HEK293 (cell line): ENCODE results near the gene MYBBP1A.
A peak's percentile ranks its signal among the peaks of the same experiment; 100 is the strongest.

Experiments used
- CTCF ChIA-PET: fragments of 350-600 bp; formaldehyde crosslinking; extraction: SDS; loops from one replicate; lab custom pipeline; 2021; ENCODE audit warnings: antibody characterized with exemption; lab: Yijun Ruan, JAX
- POLR2A ChIA-PET: fragments of 300-600 bp; formaldehyde crosslinking; extraction: SDS; loops from one replicate; lab custom pipeline; 2020; ENCODE audit warnings: antibody characterized with exemption, inconsistent platforms; lab: Yijun Ruan, JAX
- H3K27ac ChIP-seq: fragments of 200-500 bp; sonication (Bioruptor generic); 2 replicates; pipeline ENCODE4 v1.5.1; 2014; ENCODE audit warnings: low read depth, low read length, control low read depth, inconsistent platforms; ENCODE audit errors: extremely low read depth
- H3K36me3 ChIP-seq, 2 experiments: fragments of 200-500 bp in 1 of 2; sonication (Bioruptor generic) in 1 of 2; 1 replicate in 1 of 2; 2 replicates in 1 of 2; pipeline ENCODE4 v1.5.1; 2014 to 2017; ENCODE audit warnings: inconsistent platforms in 2 of 2, low read length in 2 of 2; ENCODE audit not compliant: control insufficient read depth in 2 of 2, insufficient read depth in 1 of 2
- H3K4me1 ChIP-seq: fragments of 200-500 bp; sonication (Bioruptor generic); 2 replicates; pipeline ENCODE4 v1.5.1; 2014; ENCODE audit warnings: mild to moderate bottlenecking, low read length, inconsistent platforms; ENCODE audit not compliant: control insufficient read depth, insufficient read depth
- H3K4me3 ChIP-seq: 2 replicates; pipeline ENCODE4 v1.5.1; 2011; ENCODE audit warnings: low read depth, mild to moderate bottlenecking, control low read depth, low read length, moderate library complexity
- H3K9me3 ChIP-seq: fragments of 200-500 bp; sonication (Bioruptor generic); 2 replicates; pipeline ENCODE4 v1.5.1; 2014; ENCODE audit warnings: low read depth, low read length, inconsistent platforms; ENCODE audit not compliant: control insufficient read depth, insufficient read depth
- EGR2 ChIP-seq: fragments of 450-650 bp; formaldehyde crosslinking; IDR thresholded peaks from 2 replicates; pipeline ENCODE4 v1.5.1; 2016; ENCODE audit warnings: low read depth, missing biosample characterization, missing genetic modification characterization
- KLF1 ChIP-seq: fragments of 450-650 bp; formaldehyde crosslinking; IDR thresholded peaks from 2 replicates; pipeline ENCODE4 v1.5.1; 2016; ENCODE audit warnings: missing biosample characterization, missing genetic modification characterization
- SP7 ChIP-seq: fragments of 450-650 bp; formaldehyde crosslinking; IDR thresholded peaks from 2 replicates; pipeline ENCODE4 v1.5.1; 2016; ENCODE audit warnings: missing biosample characterization, missing genetic modification characterization
- ZBTB8A ChIP-seq: fragments of 450-650 bp; formaldehyde crosslinking; IDR thresholded peaks from 2 replicates; pipeline ENCODE4 v1.5.1; 2016; ENCODE audit warnings: missing biosample characterization, missing genetic modification characterization
- ZNF221 ChIP-seq: fragments of 450-650 bp; formaldehyde crosslinking; IDR thresholded peaks from 2 replicates; pipeline ENCODE4 v1.5.1; 2017; ENCODE audit warnings: missing biosample characterization, missing genetic modification characterization, borderline replicate concordance
- ZNF549 ChIP-seq: fragments of 450-650 bp; IDR thresholded peaks from 2 replicates; pipeline ENCODE4 v1.5.1; 2018; ENCODE audit warnings: missing biosample characterization, missing genetic modification characterization, mild to moderate bottlenecking, inconsistent platforms, moderate library complexity
- ZNF555 ChIP-seq: fragments of 450-650 bp; formaldehyde crosslinking; conservative IDR thresholded peaks from 2 replicates; pipeline ENCODE4 v1.5.1; 2017; ENCODE audit warnings: missing biosample characterization, mild to moderate bottlenecking, missing genetic modification characterization, inconsistent platforms
- ZNF596 ChIP-seq: fragments of 450-650 bp; IDR thresholded peaks from 2 replicates; pipeline ENCODE4 v1.5.0; 2018; ENCODE audit warnings: missing biosample characterization, mild to moderate bottlenecking, missing genetic modification characterization, moderate library complexity
- ZNF707 ChIP-seq: fragments of 450-650 bp; formaldehyde crosslinking; IDR thresholded peaks from 2 replicates; pipeline ENCODE4 v1.5.1; 2016; ENCODE audit warnings: missing biosample characterization, missing genetic modification characterization
- ZNF791 ChIP-seq: fragments of 450-650 bp; formaldehyde crosslinking; IDR thresholded peaks from 2 replicates; pipeline ENCODE4 v1.5.1; 2016; ENCODE audit warnings: missing biosample characterization, missing genetic modification characterization
- ZSCAN16 ChIP-seq: fragments of 450-650 bp; formaldehyde crosslinking; IDR thresholded peaks from 2 replicates; pipeline ENCODE4 v1.5.1; 2016; ENCODE audit warnings: missing biosample characterization, missing genetic modification characterization
- ZSCAN4 ChIP-seq: fragments of 450-650 bp; formaldehyde crosslinking; IDR thresholded peaks from 2 replicates; pipeline ENCODE4 v1.5.1; 2017; ENCODE audit warnings: missing biosample characterization, missing genetic modification characterization
- TF ChIP-seq, protein P1 (sequence below): fragments of 450-650 bp; formaldehyde crosslinking; IDR thresholded peaks from 2 replicates; pipeline ENCODE4 v1.5.1; 2016; ENCODE audit warnings: missing biosample characterization, missing genetic modification characterization
- TF ChIP-seq, protein P2 (sequence below): fragments of 450-650 bp; formaldehyde crosslinking; optimal IDR thresholded peaks from 2 replicates; pipeline ENCODE3; 2016; ENCODE audit warnings: missing biosample characterization, mild to moderate bottlenecking, missing genetic modification characterization
- TF ChIP-seq, protein P3 (sequence below): fragments of 450-650 bp; formaldehyde crosslinking; IDR thresholded peaks from 2 replicates; pipeline ENCODE4 v1.5.1; 2016; ENCODE audit warnings: missing biosample characterization, missing genetic modification characterization
- TF ChIP-seq, protein P4 (sequence below): fragments of 450-650 bp; formaldehyde crosslinking; conservative IDR thresholded peaks from 2 replicates; pipeline ENCODE4 v1.5.1; 2016; ENCODE audit warnings: low read depth, missing biosample characterization, missing genetic modification characterization

Gene MYBBP1A

DNA sequence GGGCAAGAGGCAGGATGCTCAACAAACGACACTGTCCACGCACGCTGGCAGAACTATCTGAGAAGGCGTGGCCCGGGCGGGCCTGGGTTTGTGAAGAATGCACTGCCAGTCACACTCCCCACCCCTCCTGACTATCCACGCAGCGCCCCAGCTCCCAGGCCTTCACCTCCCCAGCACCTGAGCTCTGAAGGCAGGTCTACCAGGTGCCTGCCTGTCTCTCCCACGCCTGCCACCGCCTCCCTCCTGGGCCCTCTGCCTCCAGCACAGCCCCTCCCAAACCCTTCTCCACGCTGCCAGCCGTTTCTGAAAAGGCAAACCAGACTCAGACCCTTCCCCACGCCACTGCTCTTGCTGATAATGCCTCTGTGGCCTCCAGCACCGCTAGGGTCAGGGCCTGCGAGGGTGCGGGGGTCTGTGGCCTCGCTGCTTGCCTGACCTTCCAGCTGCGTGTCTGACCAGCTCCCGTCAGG lies 11.6 kb downstream of the MYBBP1A start:
- peaks cover 9 to 95% of the 10 kb centered on the region in 2 experiments; a peak in 2 of 3 replicates for H3K36me3 ChIP-seq
- TF ChIP-seq KLF1 (tag by site-specific recombination) (peak; percentile 34; the same call in 1 of the 2 replicates), EGR2 (tag by site-specific recombination) (0 out of 2 replicates have a peak, but pooled peaks have one; percentile 12), ZNF707 (no peak)
- TF ChIP-seq, all 188 proteins: peak for 2
- ChIA-PET POLR2A (interaction anchor here (1.0 to 4.0 kb wide), 5 partner anchors 8 to 122 kb away, joined by 3 to 16 read pairs (median 3); partner anchors contain the start of gene MYBBP1A), CTCF (no interaction called here)
- Histone ChIP-seq H3K4me1 (no peaks in the 10 kb centered on the region), H3K4me3 (no peak overlapping the region), H3K9me3 (no peaks in the 10 kb centered on the region), H3K27ac (no peak overlapping the region)

GRCh38 chr17:4542726-4543191 lies 12.4 kb downstream of the MYBBP1A start:
- H3K4me3 ChIP-seq, result no peak overlapping the region
- TF ChIP-seq ZNF596 (tag by site-specific recombination), result no peak
- TF ChIP-seq ZNF555 (tag by site-specific recombination), result no peak
- TF ChIP-seq ZSCAN16 (tag by site-specific recombination), result no peak
- TF ChIP-seq, protein P1, sequence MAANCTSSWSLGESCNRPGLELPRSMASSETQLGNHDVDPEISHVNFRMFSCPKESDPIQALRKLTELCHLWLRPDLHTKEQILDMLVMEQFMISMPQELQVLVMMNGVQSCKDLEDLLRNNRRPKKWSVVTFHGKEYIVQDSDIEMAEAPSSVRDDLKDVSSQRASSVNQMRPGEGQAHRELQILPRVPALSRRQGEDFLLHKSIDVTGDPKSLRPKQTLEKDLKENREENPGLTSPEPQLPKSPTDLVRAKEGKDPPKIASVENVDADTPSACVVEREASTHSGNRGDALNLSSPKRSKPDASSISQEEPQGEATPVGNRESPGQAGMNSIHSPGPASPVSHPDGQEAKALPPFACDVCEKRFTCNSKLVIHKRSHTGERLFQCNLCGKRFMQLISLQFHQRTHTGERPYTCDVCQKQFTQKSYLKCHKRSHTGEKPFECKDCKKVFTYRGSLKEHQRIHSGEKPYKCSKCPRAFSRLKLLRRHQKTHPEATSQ (tag by site-specific recombination), result no peak
- TF ChIP-seq, protein P2, sequence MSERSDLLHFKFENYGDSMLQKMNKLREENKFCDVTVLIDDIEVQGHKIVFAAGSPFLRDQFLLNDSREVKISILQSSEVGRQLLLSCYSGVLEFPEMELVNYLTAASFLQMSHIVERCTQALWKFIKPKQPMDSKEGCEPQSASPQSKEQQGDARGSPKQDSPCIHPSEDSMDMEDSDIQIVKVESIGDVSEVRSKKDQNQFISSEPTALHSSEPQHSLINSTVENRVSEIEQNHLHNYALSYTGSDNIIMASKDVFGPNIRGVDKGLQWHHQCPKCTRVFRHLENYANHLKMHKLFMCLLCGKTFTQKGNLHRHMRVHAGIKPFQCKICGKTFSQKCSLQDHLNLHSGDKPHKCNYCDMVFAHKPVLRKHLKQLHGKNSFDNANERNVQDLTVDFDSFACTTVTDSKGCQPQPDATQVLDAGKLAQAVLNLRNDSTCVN (tag by site-specific recombination), result no peak
- TF ChIP-seq ZNF791 (tag by site-specific recombination), result no peak
- no peak for TF ChIP-seq ZBTB8A
- no peak for TF ChIP-seq ZSCAN4
- TF ChIP-seq ZNF221 (tag by site-specific recombination), result no peak
- no peak for TF ChIP-seq SP7 (tag by site-specific recombination)
- TF ChIP-seq, protein P3, sequence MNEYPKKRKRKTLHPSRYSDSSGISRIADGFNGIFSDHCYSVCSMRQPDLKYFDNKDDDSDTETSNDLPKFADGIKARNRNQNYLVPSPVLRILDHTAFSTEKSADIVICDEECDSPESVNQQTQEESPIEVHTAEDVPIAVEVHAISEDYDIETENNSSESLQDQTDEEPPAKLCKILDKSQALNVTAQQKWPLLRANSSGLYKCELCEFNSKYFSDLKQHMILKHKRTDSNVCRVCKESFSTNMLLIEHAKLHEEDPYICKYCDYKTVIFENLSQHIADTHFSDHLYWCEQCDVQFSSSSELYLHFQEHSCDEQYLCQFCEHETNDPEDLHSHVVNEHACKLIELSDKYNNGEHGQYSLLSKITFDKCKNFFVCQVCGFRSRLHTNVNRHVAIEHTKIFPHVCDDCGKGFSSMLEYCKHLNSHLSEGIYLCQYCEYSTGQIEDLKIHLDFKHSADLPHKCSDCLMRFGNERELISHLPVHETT, result no peak
- TF ChIP-seq ZNF549, result no peak
- TF ChIP-seq, protein P4, sequence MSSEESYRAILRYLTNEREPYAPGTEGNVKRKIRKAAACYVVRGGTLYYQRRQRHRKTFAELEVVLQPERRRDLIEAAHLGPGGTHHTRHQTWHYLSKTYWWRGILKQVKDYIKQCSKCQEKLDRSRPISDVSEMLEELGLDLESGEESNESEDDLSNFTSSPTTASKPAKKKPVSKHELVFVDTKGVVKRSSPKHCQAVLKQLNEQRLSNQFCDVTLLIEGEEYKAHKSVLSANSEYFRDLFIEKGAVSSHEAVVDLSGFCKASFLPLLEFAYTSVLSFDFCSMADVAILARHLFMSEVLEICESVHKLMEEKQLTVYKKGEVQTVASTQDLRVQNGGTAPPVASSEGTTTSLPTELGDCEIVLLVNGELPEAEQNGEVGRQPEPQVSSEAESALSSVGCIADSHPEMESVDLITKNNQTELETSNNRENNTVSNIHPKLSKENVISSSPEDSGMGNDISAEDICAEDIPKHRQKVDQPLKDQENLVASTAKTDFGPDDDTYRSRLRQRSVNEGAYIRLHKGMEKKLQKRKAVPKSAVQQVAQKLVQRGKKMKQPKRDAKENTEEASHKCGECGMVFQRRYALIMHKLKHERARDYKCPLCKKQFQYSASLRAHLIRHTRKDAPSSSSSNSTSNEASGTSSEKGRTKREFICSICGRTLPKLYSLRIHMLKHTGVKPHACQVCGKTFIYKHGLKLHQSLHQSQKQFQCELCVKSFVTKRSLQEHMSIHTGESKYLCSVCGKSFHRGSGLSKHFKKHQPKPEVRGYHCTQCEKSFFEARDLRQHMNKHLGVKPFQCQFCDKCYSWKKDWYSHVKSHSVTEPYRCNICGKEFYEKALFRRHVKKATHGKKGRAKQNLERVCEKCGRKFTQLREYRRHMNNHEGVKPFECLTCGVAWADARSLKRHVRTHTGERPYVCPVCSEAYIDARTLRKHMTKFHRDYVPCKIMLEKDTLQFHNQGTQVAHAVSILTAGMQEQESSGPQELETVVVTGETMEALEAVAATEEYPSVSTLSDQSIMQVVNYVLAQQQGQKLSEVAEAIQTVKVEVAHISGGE (tag by site-specific recombination), result no peak
- H3K4me1 ChIP-seq, result no peaks in the 10 kb centered on the region
- H3K9me3 ChIP-seq, result no peaks in the 10 kb centered on the region
- POLR2A ChIA-PET, result interaction anchor here (0.6 to 4.0 kb wide), 3 partner anchors 7 to 43 kb away, joined by 3 to 16 read pairs (median 11); partner anchors contain the start of gene MYBBP1A
- CTCF ChIA-PET, result interaction anchor here (1.0 to 1.4 kb wide), 2 partner anchors 11 to 13 kb away, joined by 3 read pairs; no protein-coding TSS in a partner anchor
- H3K27ac ChIP-seq, result no peak overlapping the region
- H3K36me3 ChIP-seq, result peaks cover 9 to 95% of the 10 kb centered on the region in 2 experiments; a peak in 2 of 3 replicates
